DND-41 (cell line): ENCODE measurements around the gene CRYL1.

Experiments
- ATAC-seq: fragments of 200-7000 bp; cut with Tn5 transposase; 3 replicates; pipeline ENCODE4 v1.9.1; 2021; ENCODE audit warnings: low read depth; ENCODE audit not compliant: insufficient read depth
- DNase-seq: peaks from one replicate; pipeline ENCODE4 v3.0.0-alpha.2; 2020
- H2AFZ ChIP-seq: 2 replicates; pipeline ENCODE4 v1.6.0; 2012; ENCODE audit warnings: low read depth, low read length
- H3K27ac ChIP-seq: 2 replicates; pipeline ENCODE4 v1.5.1; 2012; ENCODE audit warnings: low read length, inconsistent platforms
- H3K27me3 ChIP-seq: fragments of 200-600 bp; sonication (generic); 2 replicates; pipeline ENCODE4 v1.6.0; 2012; ENCODE audit warnings: low read length, mild to moderate bottlenecking, inconsistent platforms; ENCODE audit not compliant: insufficient read depth, poor library complexity
- H3K36me3 ChIP-seq: 2 replicates; pipeline ENCODE4 v1.5.1; 2012; ENCODE audit warnings: low read length, inconsistent platforms; ENCODE audit not compliant: insufficient read depth
- H3K4me1 ChIP-seq: 2 replicates; pipeline ENCODE4 v1.5.1; 2012; ENCODE audit warnings: mild to moderate bottlenecking, low read length; ENCODE audit not compliant: insufficient read depth
- H3K4me2 ChIP-seq: 2 replicates; pipeline ENCODE4 v1.6.0; 2012; ENCODE audit warnings: mild to moderate bottlenecking, moderate library complexity, low read length, inconsistent platforms; ENCODE audit not compliant: insufficient read depth
- H3K4me3 ChIP-seq, 2 experiments: fragments of 200-600 bp in 1 of 2; shearing (Covaris generic) in 1 of 2; 2 replicates each; pipeline ENCODE4 v1.5.1; 2012 to 2016; ENCODE audit warnings: inconsistent platforms in 2 of 2, low read length in 2 of 2, mild to moderate bottlenecking in 2 of 2, low read depth in 1 of 2, moderate library complexity in 1 of 2
- H3K79me2 ChIP-seq: 2 replicates; pipeline ENCODE4 v1.6.0; 2012; ENCODE audit warnings: low read length, inconsistent platforms; ENCODE audit not compliant: insufficient read depth
- H3K9ac ChIP-seq: 2 replicates; pipeline ENCODE4 v1.6.0; 2012; ENCODE audit warnings: low read depth, mild to moderate bottlenecking, inconsistent platforms, low read length, moderate library complexity
- H3K9me3 ChIP-seq: 2 replicates; pipeline ENCODE4 v1.5.1; 2012; ENCODE audit warnings: low read length, moderate library complexity, mild to moderate bottlenecking, inconsistent platforms; ENCODE audit not compliant: insufficient read depth, severe bottlenecking
- H4K20me1 ChIP-seq: 2 replicates; pipeline ENCODE4 v1.6.0; 2012; ENCODE audit warnings: low read length; ENCODE audit not compliant: insufficient read depth
- EZH2 ChIP-seq: IDR thresholded peaks from 3 replicates; pipeline ENCODE4 v1.6.1; 2012; ENCODE audit warnings: borderline replicate concordance, low read depth, mild to moderate bottlenecking, moderate library complexity, low read length, inconsistent platforms; ENCODE audit not compliant: severe bottlenecking
- TF ChIP-seq, protein P1 (sequence below): IDR thresholded peaks from 2 replicates; pipeline ENCODE4 v1.5.1; 2012; ENCODE audit warnings: borderline replicate concordance, low read length, moderate library complexity, mild to moderate bottlenecking; ENCODE audit not compliant: poor library complexity, severe bottlenecking; ENCODE audit errors: extremely low read depth

Gene CRYL1

DNA sequence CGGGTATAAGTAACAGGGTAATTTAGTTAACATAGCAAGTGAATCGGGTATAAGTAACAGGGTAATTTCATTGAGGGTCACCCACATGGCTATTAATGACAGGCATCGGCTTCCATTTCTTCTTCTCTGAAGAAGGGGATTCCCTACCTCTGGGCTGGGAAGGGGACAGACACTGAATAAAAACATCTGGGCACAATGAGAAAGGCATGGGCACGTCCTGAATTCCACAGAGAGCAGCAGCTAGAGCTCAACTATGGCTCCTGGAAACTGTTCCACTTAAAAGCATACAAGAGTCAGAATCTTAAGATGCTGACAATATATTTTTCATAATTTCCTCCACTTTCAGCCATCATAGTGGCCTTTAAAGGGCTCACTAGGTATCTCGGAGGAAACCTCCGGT is 51.8 kb downstream of the CRYL1 start:
- Histone ChIP-seq H3K4me2 (no peak overlapping the region), H3K9ac (no peak overlapping the region), H2AFZ (no peak overlapping the region), H4K20me1 (no peaks in the 10 kb centered on the region), H3K9me3 (no peaks in the 10 kb centered on the region), H3K4me1 (peaks cover 23% of the 10 kb centered on the region), H3K27ac (no peak overlapping the region), H3K36me3 (no peaks in the 10 kb centered on the region), H3K79me2 (no peaks in the 10 kb centered on the region), H3K27me3 (no peaks in the 10 kb centered on the region), H3K4me3 (no peak overlapping the region)
- ATAC-seq (no peak), DNase-seq (no peak)
- TF ChIP-seq EZH2: no peak
- TF ChIP-seq, protein P1, sequence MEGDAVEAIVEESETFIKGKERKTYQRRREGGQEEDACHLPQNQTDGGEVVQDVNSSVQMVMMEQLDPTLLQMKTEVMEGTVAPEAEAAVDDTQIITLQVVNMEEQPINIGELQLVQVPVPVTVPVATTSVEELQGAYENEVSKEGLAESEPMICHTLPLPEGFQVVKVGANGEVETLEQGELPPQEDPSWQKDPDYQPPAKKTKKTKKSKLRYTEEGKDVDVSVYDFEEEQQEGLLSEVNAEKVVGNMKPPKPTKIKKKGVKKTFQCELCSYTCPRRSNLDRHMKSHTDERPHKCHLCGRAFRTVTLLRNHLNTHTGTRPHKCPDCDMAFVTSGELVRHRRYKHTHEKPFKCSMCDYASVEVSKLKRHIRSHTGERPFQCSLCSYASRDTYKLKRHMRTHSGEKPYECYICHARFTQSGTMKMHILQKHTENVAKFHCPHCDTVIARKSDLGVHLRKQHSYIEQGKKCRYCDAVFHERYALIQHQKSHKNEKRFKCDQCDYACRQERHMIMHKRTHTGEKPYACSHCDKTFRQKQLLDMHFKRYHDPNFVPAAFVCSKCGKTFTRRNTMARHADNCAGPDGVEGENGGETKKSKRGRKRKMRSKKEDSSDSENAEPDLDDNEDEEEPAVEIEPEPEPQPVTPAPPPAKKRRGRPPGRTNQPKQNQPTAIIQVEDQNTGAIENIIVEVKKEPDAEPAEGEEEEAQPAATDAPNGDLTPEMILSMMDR: no peak

DNA sequence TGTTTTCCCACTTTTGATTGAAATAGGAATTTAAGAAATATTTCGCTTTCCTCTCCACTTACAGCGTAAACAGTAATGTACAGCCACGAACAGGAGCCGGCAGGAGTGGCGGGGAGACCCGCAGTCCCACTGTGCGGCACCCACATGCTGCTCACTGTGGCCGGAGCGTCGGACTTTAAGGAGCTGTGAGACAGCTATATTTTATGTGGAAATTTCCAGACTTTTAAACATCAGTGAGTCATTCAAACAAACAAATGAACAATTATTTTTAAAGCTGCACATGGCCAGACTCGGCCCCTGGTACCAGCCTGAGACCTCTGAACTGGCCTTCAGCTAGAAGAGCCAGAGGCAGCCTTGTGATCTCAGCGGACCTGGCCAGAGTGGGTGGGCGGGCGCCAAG is 52.5 kb downstream of the CRYL1 start:
- no peaks in the 10 kb centered on the region for H3K79me2 ChIP-seq
- H3K4me3 ChIP-seq: no peak overlapping the region
- H3K27me3 ChIP-seq: no peaks in the 10 kb centered on the region
- no peak overlapping the region for H3K4me2 ChIP-seq
- TF ChIP-seq, protein P1: no peak
- TF ChIP-seq EZH2: no peak
- no peak overlapping the region for H3K27ac ChIP-seq
- H3K36me3 ChIP-seq: no peaks in the 10 kb centered on the region
- H4K20me1 ChIP-seq: no peaks in the 10 kb centered on the region
- ATAC-seq: no peak
- H2AFZ ChIP-seq: no peak overlapping the region
- no peak for DNase-seq
- no peaks in the 10 kb centered on the region for H3K9me3 ChIP-seq
- no peak overlapping the region for H3K9ac ChIP-seq
- peaks cover 23% of the 10 kb centered on the region for H3K4me1 ChIP-seq

DNA sequence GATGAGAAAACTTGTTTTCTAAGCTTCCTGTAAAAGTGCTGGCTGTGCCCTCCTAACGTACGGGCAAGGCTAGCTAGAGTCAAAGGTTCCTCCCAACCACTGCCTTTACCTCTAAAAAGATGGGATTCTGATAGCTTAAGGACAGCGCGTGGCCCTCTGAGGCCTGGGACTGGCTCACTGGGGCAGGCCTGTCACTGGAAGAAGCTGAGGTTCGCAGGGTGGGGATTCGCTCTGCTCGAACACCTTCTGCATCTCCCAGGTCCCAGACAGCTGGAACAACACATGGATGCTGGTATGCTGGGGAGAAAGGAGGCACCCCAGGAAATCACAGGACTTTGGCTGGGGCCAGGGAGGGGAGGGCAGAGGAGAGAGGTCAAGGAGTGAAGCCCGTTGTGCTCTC is 53.1 kb downstream of the CRYL1 start:
- Histone ChIP-seq H3K79me2 (no peaks in the 10 kb centered on the region), H3K9ac (no peak overlapping the region), H2AFZ (no peak overlapping the region), H3K36me3 (no peaks in the 10 kb centered on the region), H3K4me3 (no peak overlapping the region), H4K20me1 (no peaks in the 10 kb centered on the region), H3K9me3 (no peaks in the 10 kb centered on the region), H3K4me2 (no peak overlapping the region), H3K4me1 (peaks cover 23% of the 10 kb centered on the region), H3K27ac (no peak overlapping the region), H3K27me3 (no peaks in the 10 kb centered on the region)
- no peak for DNase-seq
- ATAC-seq: no peak
- TF ChIP-seq, protein P1: no peak
- no peak for TF ChIP-seq EZH2

DNA sequence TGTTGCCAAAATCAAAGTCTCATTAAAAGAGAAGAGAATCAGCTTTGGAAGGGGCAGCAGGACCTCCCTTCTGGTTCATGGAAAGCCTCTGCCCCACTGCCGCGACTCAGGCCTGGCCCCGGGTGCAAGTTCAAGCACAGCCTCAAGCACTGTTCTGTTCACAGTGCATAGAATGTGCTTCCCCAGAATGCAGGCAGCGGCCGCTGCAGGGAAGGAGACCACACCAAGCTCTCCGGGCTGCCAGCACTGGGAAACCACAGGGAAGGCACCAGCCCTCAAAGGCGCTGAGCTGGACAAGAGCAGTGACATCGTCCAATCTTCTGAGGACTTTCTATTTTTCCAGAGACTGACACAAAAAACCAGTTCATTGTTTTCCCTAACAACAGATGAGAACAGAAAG is 55.5 kb downstream of the CRYL1 start:
- Histone ChIP-seq H3K27ac (no peak overlapping the region), H2AFZ (no peak overlapping the region), H4K20me1 (no peaks in the 10 kb centered on the region), H3K9ac (no peak overlapping the region), H3K4me1 (no peaks in the 10 kb centered on the region; the same call in 1 of the 2 replicates), H3K36me3 (no peaks in the 10 kb centered on the region), H3K79me2 (no peaks in the 10 kb centered on the region), H3K27me3 (no peaks in the 10 kb centered on the region), H3K9me3 (no peaks in the 10 kb centered on the region), H3K4me3 (no peak overlapping the region), H3K4me2 (no peak overlapping the region)
- no peak for DNase-seq
- ATAC-seq: no peak
- TF ChIP-seq, protein P1: no peak
